Adipocyte (in vitro differentiated cells): Measurements from ENCODE around the gene RALY.

Experiments
- DNase-seq: peaks from one replicate; pipeline ENCODE4 v3.0.0-alpha.2; 2015; ENCODE audit warnings: low read depth
- H3K27me3 ChIP-seq: replicated peaks from 2 replicates; pipeline ENCODE4 v1.7.0; 2013; ENCODE audit warnings: mild to moderate bottlenecking, low read length, moderate library complexity; ENCODE audit not compliant: control insufficient read depth, insufficient read depth
- H3K36me3 ChIP-seq: 2 replicates; pipeline ENCODE4 v1.7.0; 2013; ENCODE audit warnings: low read length, mild to moderate bottlenecking, moderate library complexity; ENCODE audit not compliant: control insufficient read depth, insufficient read depth, severe bottlenecking
- H3K4me1 ChIP-seq: 2 replicates; pipeline ENCODE4 v1.7.0; 2013; ENCODE audit warnings: mild to moderate bottlenecking, low read length, moderate library complexity; ENCODE audit not compliant: control insufficient read depth, insufficient read depth
- H3K4me3 ChIP-seq: 2 replicates; pipeline ENCODE4 v1.7.0; 2013; ENCODE audit warnings: mild to moderate bottlenecking, low read length, moderate library complexity
- H3K9ac ChIP-seq: 2 replicates; pipeline ENCODE4 v1.7.0; 2013; ENCODE audit warnings: mild to moderate bottlenecking, low read length, moderate library complexity
- H3K9me3 ChIP-seq: 2 replicates; pipeline ENCODE4 v1.7.0; 2013; ENCODE audit warnings: mild to moderate bottlenecking, low read length, moderate library complexity; ENCODE audit not compliant: control insufficient read depth

RALY gene

GRCh38 chr20:33970229-33970628, 23.5 kb upstream of the RALY start:
- H3K4me3 ChIP-seq = no peak overlapping the region
- no peaks in the 10 kb centered on the region for H3K27me3 ChIP-seq
- no peak for DNase-seq
- H3K4me1 ChIP-seq = no peaks in the 10 kb centered on the region
- H3K9ac ChIP-seq = no peak overlapping the region
- no peaks in the 10 kb centered on the region for H3K36me3 ChIP-seq
- peaks cover 8% of the 10 kb centered on the region for H3K9me3 ChIP-seq

GRCh38 chr20:33971147-33971975, 22.4 kb upstream of the RALY start:
- no peak overlapping the region for H3K4me3 ChIP-seq
- H3K9me3 ChIP-seq = peaks cover 8% of the 10 kb centered on the region
- no peak overlapping the region for H3K9ac ChIP-seq
- DNase-seq = no peak
- H3K36me3 ChIP-seq = no peaks in the 10 kb centered on the region
- no peaks in the 10 kb centered on the region for H3K4me1 ChIP-seq
- no peaks in the 10 kb centered on the region for H3K27me3 ChIP-seq

- Histone ChIP-seq H3K9ac (no peak overlapping the region), H3K36me3 (no peaks in the 10 kb centered on the region), H3K27me3 (peaks cover 12% of the 10 kb centered on the region), H3K4me1 (no peaks in the 10 kb centered on the region), H3K4me3 (no peak overlapping the region), H3K9me3 (peaks cover 11% of the 10 kb centered on the region)
- no peak for DNase-seq
Observed at GRCh38 chr20:33976959-33977358, 16.8 kb upstream of the RALY start.

- no peak overlapping the region for H3K9ac ChIP-seq
- H3K9me3 ChIP-seq = peaks cover 11% of the 10 kb centered on the region
- H3K4me3 ChIP-seq = no peak overlapping the region
- H3K36me3 ChIP-seq = no peaks in the 10 kb centered on the region
- H3K27me3 ChIP-seq = peaks cover 12% of the 10 kb centered on the region
- DNase-seq = no peak
- H3K4me1 ChIP-seq = no peaks in the 10 kb centered on the region
Observed at GRCh38 chr20:33977535-33977934, 16.2 kb upstream of the RALY start.

GRCh38 chr20:33979094-33979493, 14.6 kb upstream of the RALY start:
- Histone ChIP-seq H3K9me3 (peaks cover 7% of the 10 kb centered on the region), H3K4me3 (no peak overlapping the region), H3K9ac (no peak overlapping the region), H3K36me3 (no peaks in the 10 kb centered on the region), H3K27me3 (peaks cover 12% of the 10 kb centered on the region), H3K4me1 (no peaks in the 10 kb centered on the region)
- no peak for DNase-seq

- no peak for DNase-seq
Observed at GRCh38 chr20:33981347-33981746, 12.4 kb upstream of the RALY start.

GRCh38 chr20:33981964-33982363, 11.7 kb upstream of the RALY start:
- no peaks in the 10 kb centered on the region for H3K36me3 ChIP-seq
- no peak for DNase-seq
- peaks cover 7% of the 10 kb centered on the region for H3K9me3 ChIP-seq
- H3K27me3 ChIP-seq = peaks cover 12% of the 10 kb centered on the region
- no peaks in the 10 kb centered on the region for H3K4me1 ChIP-seq
- H3K4me3 ChIP-seq = no peak overlapping the region
- H3K9ac ChIP-seq = no peak overlapping the region

More at GRCh38 chr20:33981347-33981746, 12.4 kb upstream of the RALY start:
- Histone ChIP-seq H3K9ac (no peak overlapping the region), H3K27me3 (peaks cover 12% of the 10 kb centered on the region), H3K36me3 (no peaks in the 10 kb centered on the region), H3K4me1 (no peaks in the 10 kb centered on the region), H3K4me3 (no peak overlapping the region), H3K9me3 (peaks cover 7% of the 10 kb centered on the region)

GRCh38 chr20:33983371-33983770, 10.3 kb upstream of the RALY start:
- no peak overlapping the region for H3K4me3 ChIP-seq
- no peaks in the 10 kb centered on the region for H3K9me3 ChIP-seq
- H3K9ac ChIP-seq = no peak overlapping the region
- H3K27me3 ChIP-seq = peaks cover 12% of the 10 kb centered on the region
- DNase-seq = no peak
- H3K36me3 ChIP-seq = no peaks in the 10 kb centered on the region
- no peaks in the 10 kb centered on the region for H3K4me1 ChIP-seq

GRCh38 chr20:33984182-33984719, 9.5 kb upstream of the RALY start:
- DNase-seq = no peak
- H3K9me3 ChIP-seq = no peaks in the 10 kb centered on the region
- peaks cover 12% of the 10 kb centered on the region for H3K27me3 ChIP-seq
- no peak overlapping the region for H3K9ac ChIP-seq
- H3K4me1 ChIP-seq = no peaks in the 10 kb centered on the region
- no peak overlapping the region for H3K4me3 ChIP-seq
- H3K36me3 ChIP-seq = no peaks in the 10 kb centered on the region

GRCh38 chr20:33985280-33985679, 8.4 kb upstream of the RALY start:
- Histone ChIP-seq H3K9me3 (no peaks in the 10 kb centered on the region), H3K9ac (no peak overlapping the region), H3K27me3 (peaks cover 8% of the 10 kb centered on the region), H3K36me3 (no peaks in the 10 kb centered on the region), H3K4me1 (no peaks in the 10 kb centered on the region), H3K4me3 (no peak overlapping the region)
- DNase-seq = no peak

- Histone ChIP-seq H3K9me3 (no peaks in the 10 kb centered on the region), H3K4me3 (no peak overlapping the region), H3K27me3 (peaks cover 3% of the 10 kb centered on the region), H3K4me1 (no peaks in the 10 kb centered on the region), H3K9ac (no peak overlapping the region), H3K36me3 (no peaks in the 10 kb centered on the region)
- DNase-seq = no peak
Observed at GRCh38 chr20:33985830-33986229, 7.9 kb upstream of the RALY start.
